ENCODE measurements around the gene DAB2IP. TPM values are rescaled to one million over a fixed set of nuclear protein-coding genes. Genes with fewer than 3 reads are reported as not detected.

The DAB2IP gene
- total RNA-seq, 1 donor from 2014 or later: 41.7 TPM

DNA sequence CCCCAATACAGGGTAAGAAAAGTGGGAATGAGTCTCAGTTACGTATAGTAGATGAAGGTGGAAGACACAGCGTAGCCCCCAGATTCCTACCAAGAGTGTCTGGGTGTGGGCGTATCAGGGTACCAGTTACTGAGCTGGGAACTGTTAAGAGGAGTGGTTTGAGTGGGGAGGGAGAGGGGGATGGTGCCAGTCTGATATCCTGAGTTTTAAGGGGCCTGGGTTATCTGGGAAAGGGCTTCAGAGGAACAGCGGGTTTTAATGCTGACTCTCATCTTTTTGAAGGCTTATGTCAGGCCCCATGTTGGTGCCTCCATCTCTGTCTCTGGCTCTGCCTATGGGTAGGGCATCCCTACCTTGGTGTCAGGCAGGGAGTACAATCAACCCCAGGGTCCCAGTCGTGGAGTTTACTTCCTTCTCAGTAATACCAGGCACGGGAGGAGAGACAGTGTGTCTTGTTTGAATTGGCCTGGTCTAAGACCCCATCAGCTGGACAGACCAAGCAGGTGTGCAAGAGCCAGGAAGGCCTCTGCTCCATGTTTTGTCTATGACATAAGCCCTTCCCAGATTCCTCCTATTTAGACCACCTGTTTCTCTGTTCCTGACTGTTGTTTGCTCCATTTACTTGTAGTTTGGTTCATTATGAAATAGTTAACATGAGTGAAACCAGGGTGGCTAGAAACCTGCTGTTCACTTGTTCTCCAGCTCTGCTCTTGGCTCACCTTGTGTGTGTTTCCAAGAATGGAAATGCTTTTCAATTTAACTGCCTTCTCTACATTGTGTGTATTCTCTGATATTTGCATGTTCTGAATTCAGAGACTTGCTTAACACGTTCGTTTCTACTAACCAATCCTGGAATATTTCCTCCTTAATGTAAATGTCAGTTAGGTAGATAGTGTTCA is 125.6 kb downstream of the DAB2IP start:
- Mint-ChIP-seq H3K36me3 (ENCODE audit: low read depth, unreplicated experiment) (peaks cover 18% of the 10 kb centered on the region), H3K27ac (ENCODE audit: unreplicated experiment) (no peak overlapping the region), H3K4me3 (ENCODE audit: unreplicated experiment) (no peak overlapping the region), H3K27me3 (ENCODE audit: low read depth, unreplicated experiment) (no peaks in the 10 kb centered on the region), H3K4me1 (ENCODE audit: low read depth, unreplicated experiment) (peaks cover 18% of the 10 kb centered on the region), H3K9me3 (ENCODE audit: unreplicated experiment) (peaks cover 2% of the 10 kb centered on the region)
- H3K4me1 ChIP-seq (ENCODE audit: insufficient read depth, low read length): peaks cover 13% of the 10 kb centered on the region
- DNase-seq (ENCODE audit: low read depth): no peak
- no peak overlapping the region for H2AFZ ChIP-seq (ENCODE audit: low read depth, low read length)
- no peak overlapping the region for H3K4me2 ChIP-seq (ENCODE audit: low read length)
- H3K27me3 ChIP-seq (ENCODE audit: insufficient read depth, low read length): no peaks in the 10 kb centered on the region
- no peak for FAIRE-seq
- H3K36me3 ChIP-seq (ENCODE audit: insufficient read depth, low read length): peaks cover 4% of the 10 kb centered on the region
- H3K27ac ChIP-seq (ENCODE audit: low read depth, low read length): no peak overlapping the region
- no peak for TF ChIP-seq EZH2 (IDR thresholded peaks at IDR 0.05; ENCODE audit: insufficient read depth, low read length)
- TF ChIP-seq, protein P1, sequence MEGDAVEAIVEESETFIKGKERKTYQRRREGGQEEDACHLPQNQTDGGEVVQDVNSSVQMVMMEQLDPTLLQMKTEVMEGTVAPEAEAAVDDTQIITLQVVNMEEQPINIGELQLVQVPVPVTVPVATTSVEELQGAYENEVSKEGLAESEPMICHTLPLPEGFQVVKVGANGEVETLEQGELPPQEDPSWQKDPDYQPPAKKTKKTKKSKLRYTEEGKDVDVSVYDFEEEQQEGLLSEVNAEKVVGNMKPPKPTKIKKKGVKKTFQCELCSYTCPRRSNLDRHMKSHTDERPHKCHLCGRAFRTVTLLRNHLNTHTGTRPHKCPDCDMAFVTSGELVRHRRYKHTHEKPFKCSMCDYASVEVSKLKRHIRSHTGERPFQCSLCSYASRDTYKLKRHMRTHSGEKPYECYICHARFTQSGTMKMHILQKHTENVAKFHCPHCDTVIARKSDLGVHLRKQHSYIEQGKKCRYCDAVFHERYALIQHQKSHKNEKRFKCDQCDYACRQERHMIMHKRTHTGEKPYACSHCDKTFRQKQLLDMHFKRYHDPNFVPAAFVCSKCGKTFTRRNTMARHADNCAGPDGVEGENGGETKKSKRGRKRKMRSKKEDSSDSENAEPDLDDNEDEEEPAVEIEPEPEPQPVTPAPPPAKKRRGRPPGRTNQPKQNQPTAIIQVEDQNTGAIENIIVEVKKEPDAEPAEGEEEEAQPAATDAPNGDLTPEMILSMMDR (IDR thresholded peaks at IDR 0.05; ENCODE audit: insufficient read depth, low read depth, low read length): no peak
- H4K20me1 ChIP-seq (ENCODE audit: insufficient read depth, low read length): peaks cover 17% of the 10 kb centered on the region
- no peak overlapping the region for H3K9ac ChIP-seq (ENCODE audit: low read length)
- no peaks in the 10 kb centered on the region for H3K9me3 ChIP-seq (ENCODE audit: insufficient read depth, low read depth, low read length)
- H3K79me2 ChIP-seq (ENCODE audit: insufficient read depth, low read length): no peaks in the 10 kb centered on the region
- H3K4me3 ChIP-seq (ENCODE audit: insufficient read depth, low read depth, low read length): no peak overlapping the region

DNA sequence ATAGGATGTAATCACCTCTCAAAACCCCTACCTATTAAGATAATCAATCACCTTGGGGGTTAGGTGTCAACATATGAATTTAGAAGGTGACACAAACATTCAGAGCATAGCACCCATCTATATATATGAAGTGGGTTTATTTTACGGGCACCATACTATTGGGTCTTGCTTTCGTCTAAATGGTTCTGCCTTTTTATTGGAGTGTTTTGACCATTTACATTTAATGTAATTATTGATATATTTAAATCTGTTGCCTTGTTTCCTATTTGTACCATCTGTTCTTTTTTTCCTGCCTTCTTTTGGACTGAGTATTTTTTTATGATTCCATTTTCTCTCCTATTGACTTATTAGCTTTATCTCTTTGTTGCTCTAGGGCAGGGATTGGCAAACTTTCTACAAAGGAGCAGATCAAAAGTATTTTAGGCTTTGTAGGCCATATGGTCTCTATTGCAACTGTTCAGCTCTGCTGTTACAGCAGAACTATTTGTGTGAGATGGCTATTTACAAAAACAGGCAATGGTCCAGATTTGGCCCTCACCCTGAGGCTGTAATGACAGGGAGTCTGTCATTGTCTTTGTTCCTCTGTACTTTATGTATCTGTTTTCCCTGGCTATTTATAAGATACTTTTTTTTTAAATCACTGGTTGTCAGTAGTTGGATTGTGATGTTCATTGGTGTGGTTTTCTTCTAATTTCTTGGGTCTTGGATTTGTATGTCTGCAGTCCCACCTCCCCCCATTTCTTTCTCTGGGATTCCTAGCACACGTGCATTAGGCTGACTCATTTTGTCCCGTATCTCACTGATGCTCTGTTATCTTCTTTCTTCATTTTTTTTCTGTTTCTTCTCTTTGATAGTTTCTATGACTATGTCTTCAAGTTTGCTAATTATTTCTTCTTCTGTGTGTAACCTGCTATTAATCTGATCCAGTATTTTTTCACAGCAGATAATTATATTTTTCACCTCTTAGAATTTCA is 127.1 kb downstream of the DAB2IP start:
- Histone ChIP-seq H3K27me3 (ENCODE audit: insufficient read depth, low read length) (no peaks in the 10 kb centered on the region), H2AFZ (ENCODE audit: low read depth, low read length) (no peak overlapping the region), H3K9me3 (ENCODE audit: insufficient read depth, low read depth, low read length) (no peaks in the 10 kb centered on the region), H3K9ac (ENCODE audit: low read length) (no peak overlapping the region), H4K20me1 (ENCODE audit: insufficient read depth, low read length) (peaks cover 17% of the 10 kb centered on the region), H3K4me2 (ENCODE audit: low read length) (no peak overlapping the region), H3K27ac (ENCODE audit: low read depth, low read length) (no peak overlapping the region), H3K36me3 (ENCODE audit: insufficient read depth, low read length) (peaks cover 6% of the 10 kb centered on the region), H3K4me1 (ENCODE audit: insufficient read depth, low read length) (peaks cover 12% of the 10 kb centered on the region), H3K79me2 (ENCODE audit: insufficient read depth, low read length) (no peaks in the 10 kb centered on the region), H3K4me3 (ENCODE audit: insufficient read depth, low read depth, low read length) (no peak overlapping the region)
- DNase-seq (ENCODE audit: low read depth) (no peak), FAIRE-seq (peak; percentile 34)
- Mint-ChIP-seq H3K36me3 (ENCODE audit: low read depth, unreplicated experiment) (peaks cover 19% of the 10 kb centered on the region), H3K4me3 (ENCODE audit: unreplicated experiment) (no peak overlapping the region), H3K27ac (ENCODE audit: unreplicated experiment) (no peak overlapping the region), H3K27me3 (ENCODE audit: low read depth, unreplicated experiment) (no peaks in the 10 kb centered on the region), H3K9me3 (ENCODE audit: unreplicated experiment) (peaks cover 2% of the 10 kb centered on the region), H3K4me1 (ENCODE audit: low read depth, unreplicated experiment) (peaks cover 18% of the 10 kb centered on the region)
- TF ChIP-seq, protein P1 (IDR thresholded peaks at IDR 0.05; ENCODE audit: insufficient read depth, low read depth, low read length): no peak
- no peak for TF ChIP-seq EZH2 (IDR thresholded peaks at IDR 0.05; ENCODE audit: insufficient read depth, low read length)
